Gastrocnemius medialis (tissue), 4 donors: Measurements from ENCODE around the gene JOSD2.

Experiments
- POLR2A ChIP-seq, 2 donors: fragments of 450-650 bp; IDR thresholded peaks; one replicate each; pipeline ENCODE4 v1.6.1; 2017; ENCODE audit warnings: antibody characterized with exemption in 2 of 2, mild to moderate bottlenecking in 2 of 2, moderate library complexity in 2 of 2
- TF ChIP-seq, protein P1 (sequence below), 5 experiments: fragments of 450-650 bp in 3 of 5; fragments of 200-600 bp in 2 of 5; sonication (generic) in 2 of 5; IDR thresholded peaks in 4 of 5; conservative IDR thresholded peaks in 1 of 5; 1 replicate in 4 of 5; 2 replicates in 1 of 5; pipeline ENCODE4 v1.5.1; 2016 to 2019; ENCODE audit warnings: antibody characterized with exemption in 5 of 5, mild to moderate bottlenecking in 3 of 5, moderate library complexity in 3 of 5

DNA sequence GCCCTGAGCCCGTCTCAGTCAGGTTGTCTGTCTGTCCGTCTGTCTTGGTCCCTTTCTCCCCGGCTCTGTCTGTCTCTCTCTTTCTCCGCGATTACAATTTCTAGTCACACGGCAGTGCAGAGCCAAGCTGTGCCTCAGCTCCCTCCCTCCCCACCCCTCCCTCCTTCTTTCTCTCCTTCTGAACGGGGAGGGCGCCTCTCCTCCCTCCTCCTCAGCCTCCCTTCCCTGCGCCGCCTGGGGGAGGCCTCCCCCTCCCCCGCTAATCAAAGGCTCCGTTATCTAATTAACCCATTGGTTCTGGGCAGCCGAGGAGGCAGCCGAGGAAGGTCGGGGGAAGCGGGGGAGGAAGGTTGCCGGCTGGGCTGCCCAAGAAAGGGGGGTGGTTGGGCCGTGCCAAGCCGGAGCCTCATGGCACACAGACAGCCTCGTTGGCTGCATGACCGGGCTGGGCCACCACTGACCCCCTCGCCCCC, 40.8 kb upstream of the JOSD2 start:
- no peak for TF ChIP-seq POLR2A (IDR thresholded peaks at IDR 0.05)
- TF ChIP-seq, protein P1, sequence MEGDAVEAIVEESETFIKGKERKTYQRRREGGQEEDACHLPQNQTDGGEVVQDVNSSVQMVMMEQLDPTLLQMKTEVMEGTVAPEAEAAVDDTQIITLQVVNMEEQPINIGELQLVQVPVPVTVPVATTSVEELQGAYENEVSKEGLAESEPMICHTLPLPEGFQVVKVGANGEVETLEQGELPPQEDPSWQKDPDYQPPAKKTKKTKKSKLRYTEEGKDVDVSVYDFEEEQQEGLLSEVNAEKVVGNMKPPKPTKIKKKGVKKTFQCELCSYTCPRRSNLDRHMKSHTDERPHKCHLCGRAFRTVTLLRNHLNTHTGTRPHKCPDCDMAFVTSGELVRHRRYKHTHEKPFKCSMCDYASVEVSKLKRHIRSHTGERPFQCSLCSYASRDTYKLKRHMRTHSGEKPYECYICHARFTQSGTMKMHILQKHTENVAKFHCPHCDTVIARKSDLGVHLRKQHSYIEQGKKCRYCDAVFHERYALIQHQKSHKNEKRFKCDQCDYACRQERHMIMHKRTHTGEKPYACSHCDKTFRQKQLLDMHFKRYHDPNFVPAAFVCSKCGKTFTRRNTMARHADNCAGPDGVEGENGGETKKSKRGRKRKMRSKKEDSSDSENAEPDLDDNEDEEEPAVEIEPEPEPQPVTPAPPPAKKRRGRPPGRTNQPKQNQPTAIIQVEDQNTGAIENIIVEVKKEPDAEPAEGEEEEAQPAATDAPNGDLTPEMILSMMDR (IDR thresholded peaks at IDR 0.05 in 4 of 5, conservative IDR thresholded peaks at IDR 0.05 in 1 of 5), result no peak
